ENCODE measurements around the gene PRRT2. TPM values are rescaled to one million over a fixed set of nuclear protein-coding genes. Genes with fewer than 3 reads are reported as not detected.

The PRRT2 gene
- total RNA-seq, 1 experiment from 2014 or later = 20.5 TPM

GRCh38 chr16:29815793-29816693 lies 4.0 kb downstream of the PRRT2 start, which contains the start of gene PAGR1:
Gene PAGR1 (plus strand): TSS chr16:29816152. CDS start chr16:29816526, 374 bp downstream.
- Mint-ChIP-seq H3K36me3 (peaks cover 30% of the 10 kb centered on the region), H3K9me3 (no peaks in the 10 kb centered on the region), H3K4me1 (peaks cover 56% of the 10 kb centered on the region), H3K27me3 (ENCODE audit: low read depth) (no peaks in the 10 kb centered on the region; the same call in 1 of the 2 replicates), H3K4me3 (peak within 1 kb of the TSS; percentile 94), H3K27ac (peak within 1 kb of the TSS; percentile 100)
- ChIA-PET CTCF (interaction anchor here (0.5 to 5.7 kb wide), 35 partner anchors 9 to 249 kb away, joined by 3 to 81 read pairs (median 4); partner anchors contain the start of genes ALDOA, ASPHD1, CDIPT and HIRIP3), POLR2A (interaction anchor here (0.6 to 2.9 kb wide), 9 partner anchors 9 to 272 kb away, joined by 3 to 12 read pairs (median 5); partner anchors contain the start of gene MAZ)
- DNase-seq (ENCODE audit: low spot score) (peak; percentile 98), ATAC-seq (peak; percentile 56)
- TF ChIP-seq FOXP1 (CRISPR knock-in tag; IDR thresholded peaks at IDR 0.05; ENCODE audit: borderline replicate concordance) = peak; percentile 71; the same call in 1 of the 2 replicates
- TF ChIP-seq NFE2L1 (CRISPR knock-in tag; IDR thresholded peaks at IDR 0.05) = no peak; the same call in 1 of the 2 replicates
- 0 out of 2 replicates have a peak, but pooled peaks have one; percentile 8 for TF ChIP-seq NR2C2 (CRISPR knock-in tag; IDR thresholded peaks at IDR 0.05)
- TF ChIP-seq TCF7 (CRISPR knock-in tag; IDR thresholded peaks at IDR 0.05; ENCODE audit: low read depth) = no peak
- TF ChIP-seq, protein P1, sequence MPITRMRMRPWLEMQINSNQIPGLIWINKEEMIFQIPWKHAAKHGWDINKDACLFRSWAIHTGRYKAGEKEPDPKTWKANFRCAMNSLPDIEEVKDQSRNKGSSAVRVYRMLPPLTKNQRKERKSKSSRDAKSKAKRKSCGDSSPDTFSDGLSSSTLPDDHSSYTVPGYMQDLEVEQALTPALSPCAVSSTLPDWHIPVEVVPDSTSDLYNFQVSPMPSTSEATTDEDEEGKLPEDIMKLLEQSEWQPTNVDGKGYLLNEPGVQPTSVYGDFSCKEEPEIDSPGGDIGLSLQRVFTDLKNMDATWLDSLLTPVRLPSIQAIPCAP (CRISPR knock-in tag; IDR thresholded peaks at IDR 0.05) = 0 out of 2 replicates have a peak, but pooled peaks have one; percentile 44
- no peak for TF ChIP-seq JAZF1 (CRISPR knock-in tag; IDR thresholded peaks at IDR 0.05)
- no peak for TF ChIP-seq ESRRA (CRISPR knock-in tag; IDR thresholded peaks at IDR 0.05; ENCODE audit: borderline replicate concordance)
- no peak for TF ChIP-seq FOXJ3 (CRISPR knock-in tag; IDR thresholded peaks at IDR 0.05; ENCODE audit: borderline replicate concordance)
- TF ChIP-seq ZNF416 (CRISPR knock-in tag; IDR thresholded peaks at IDR 0.05) = 0 out of 2 replicates have a peak, but pooled peaks have one; percentile 5
- TF ChIP-seq ATF1 (CRISPR knock-in tag; IDR thresholded peaks at IDR 0.05) = 0 out of 2 replicates have a peak, but pooled peaks have one; percentile 28
- no peak; the same call in 1 of the 2 replicates for TF ChIP-seq USF1 (CRISPR knock-in tag; IDR thresholded peaks at IDR 0.05)
- TF ChIP-seq, protein P2, sequence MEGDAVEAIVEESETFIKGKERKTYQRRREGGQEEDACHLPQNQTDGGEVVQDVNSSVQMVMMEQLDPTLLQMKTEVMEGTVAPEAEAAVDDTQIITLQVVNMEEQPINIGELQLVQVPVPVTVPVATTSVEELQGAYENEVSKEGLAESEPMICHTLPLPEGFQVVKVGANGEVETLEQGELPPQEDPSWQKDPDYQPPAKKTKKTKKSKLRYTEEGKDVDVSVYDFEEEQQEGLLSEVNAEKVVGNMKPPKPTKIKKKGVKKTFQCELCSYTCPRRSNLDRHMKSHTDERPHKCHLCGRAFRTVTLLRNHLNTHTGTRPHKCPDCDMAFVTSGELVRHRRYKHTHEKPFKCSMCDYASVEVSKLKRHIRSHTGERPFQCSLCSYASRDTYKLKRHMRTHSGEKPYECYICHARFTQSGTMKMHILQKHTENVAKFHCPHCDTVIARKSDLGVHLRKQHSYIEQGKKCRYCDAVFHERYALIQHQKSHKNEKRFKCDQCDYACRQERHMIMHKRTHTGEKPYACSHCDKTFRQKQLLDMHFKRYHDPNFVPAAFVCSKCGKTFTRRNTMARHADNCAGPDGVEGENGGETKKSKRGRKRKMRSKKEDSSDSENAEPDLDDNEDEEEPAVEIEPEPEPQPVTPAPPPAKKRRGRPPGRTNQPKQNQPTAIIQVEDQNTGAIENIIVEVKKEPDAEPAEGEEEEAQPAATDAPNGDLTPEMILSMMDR (IDR thresholded peaks at IDR 0.05) = peak; percentile 81
- TF ChIP-seq MXD4 (CRISPR knock-in tag; IDR thresholded peaks at IDR 0.05; ENCODE audit: borderline replicate concordance) = no peak
- no peak for TF ChIP-seq NFATC4 (CRISPR knock-in tag; IDR thresholded peaks at IDR 0.05)
- peak; percentile 69 for TF ChIP-seq FOXP4 (CRISPR knock-in tag; IDR thresholded peaks at IDR 0.05)
- TF ChIP-seq SMAD3 (CRISPR knock-in tag; IDR thresholded peaks at IDR 0.05; ENCODE audit: borderline replicate concordance) = peak; percentile 67; the same call in 1 of the 2 replicates
- TF ChIP-seq, protein P3, sequence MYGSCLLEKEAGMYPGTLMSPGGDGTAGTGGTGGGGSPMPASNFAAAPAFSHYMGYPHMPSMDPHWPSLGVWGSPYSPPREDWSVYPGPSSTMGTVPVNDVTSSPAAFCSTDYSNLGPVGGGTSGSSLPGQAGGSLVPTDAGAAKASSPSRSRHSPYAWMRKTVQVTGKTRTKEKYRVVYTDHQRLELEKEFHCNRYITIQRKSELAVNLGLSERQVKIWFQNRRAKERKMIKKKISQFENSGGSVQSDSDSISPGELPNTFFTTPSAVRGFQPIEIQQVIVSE (CRISPR knock-in tag; IDR thresholded peaks at IDR 0.05; ENCODE audit: borderline replicate concordance) = no peak
- peak; percentile 78 for TF ChIP-seq FOXK1 (CRISPR knock-in tag; IDR thresholded peaks at IDR 0.05)
- no peak; the same call in 1 of the 2 replicates for TF ChIP-seq NFYB (CRISPR knock-in tag; conservative IDR thresholded peaks at IDR 0.05; ENCODE audit: low read depth)
- no peak; the same call in 1 of the 2 replicates for TF ChIP-seq PRRX2 (CRISPR knock-in tag; IDR thresholded peaks at IDR 0.05)
- TF ChIP-seq KAT7 (CRISPR knock-in tag; IDR thresholded peaks at IDR 0.05; ENCODE audit: borderline replicate concordance) = no peak
- no peak for TF ChIP-seq NR1H2 (CRISPR knock-in tag; IDR thresholded peaks at IDR 0.05)
- TF ChIP-seq PRDM15 (CRISPR knock-in tag; IDR thresholded peaks at IDR 0.05) = 0 out of 2 replicates have a peak, but pooled peaks have one; percentile 7
- TF ChIP-seq, protein P4, sequence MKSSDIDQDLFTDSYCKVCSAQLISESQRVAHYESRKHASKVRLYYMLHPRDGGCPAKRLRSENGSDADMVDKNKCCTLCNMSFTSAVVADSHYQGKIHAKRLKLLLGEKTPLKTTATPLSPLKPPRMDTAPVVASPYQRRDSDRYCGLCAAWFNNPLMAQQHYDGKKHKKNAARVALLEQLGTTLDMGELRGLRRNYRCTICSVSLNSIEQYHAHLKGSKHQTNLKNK (CRISPR knock-in tag; IDR thresholded peaks at IDR 0.05) = no peak
- TF ChIP-seq, protein P5, sequence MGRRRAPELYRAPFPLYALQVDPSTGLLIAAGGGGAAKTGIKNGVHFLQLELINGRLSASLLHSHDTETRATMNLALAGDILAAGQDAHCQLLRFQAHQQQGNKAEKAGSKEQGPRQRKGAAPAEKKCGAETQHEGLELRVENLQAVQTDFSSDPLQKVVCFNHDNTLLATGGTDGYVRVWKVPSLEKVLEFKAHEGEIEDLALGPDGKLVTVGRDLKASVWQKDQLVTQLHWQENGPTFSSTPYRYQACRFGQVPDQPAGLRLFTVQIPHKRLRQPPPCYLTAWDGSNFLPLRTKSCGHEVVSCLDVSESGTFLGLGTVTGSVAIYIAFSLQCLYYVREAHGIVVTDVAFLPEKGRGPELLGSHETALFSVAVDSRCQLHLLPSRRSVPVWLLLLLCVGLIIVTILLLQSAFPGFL (CRISPR knock-in tag; IDR thresholded peaks at IDR 0.05; ENCODE audit: borderline replicate concordance) = no peak
